HCT116 (cell line): ENCODE data around the gene IL36G. TPM values are rescaled to one million over a fixed set of nuclear protein-coding genes. Genes with fewer than 3 reads are reported as not detected.

ENCODE experiments used
- total RNA-seq: library from RNA; stranded (reverse); gene quantifications from one replicate; pipeline ENCODE4 v1.2.1, GENCODE V29; 2021; ENCODE audit not compliant: unreplicated experiment

Gene IL36G
- total RNA-seq, 1 experiment from 2014 or later = not detected

Other genes with a start within 250 kb of the IL36G start
- 27.5 TPM for gene CKAP2L, start 213.4 kb upstream of the IL36G start, total RNA-seq
- gene IL1A, start 193.5 kb upstream of the IL36G start, total RNA-seq = 0.10 TPM
- gene IL1B, start 141.2 kb upstream of the IL36G start, total RNA-seq = not detected
- gene IL37, start 66.8 kb upstream of the IL36G start, total RNA-seq = not detected
- not detected for gene IL36A, start 27.5 kb downstream of the IL36G start, total RNA-seq
- gene IL36B, start 74.9 kb downstream of the IL36G start, total RNA-seq = not detected
- gene IL36RN, start 81.2 kb downstream of the IL36G start, total RNA-seq = not detected
- gene IL1F10, start 90.0 kb downstream of the IL36G start, total RNA-seq = not detected
- gene IL1RN, start 149.6 kb downstream of the IL36G start, total RNA-seq = 0.25 TPM
- gene PSD4, start 196.0 kb downstream of the IL36G start, total RNA-seq = 12.6 TPM